IgD-negative memory B cell (primary cell): ENCODE data around the gene DNAH3. TPM values are rescaled to one million over a fixed set of nuclear protein-coding genes. Genes with fewer than 3 reads are reported as not detected.
A peak's percentile ranks its signal among the peaks of the same experiment; 100 is the strongest.

Experiments
- H3K27ac Mint-ChIP-seq, 3 donors: one replicate each; pipeline ENCODE4 v1.8.0; 2020 to 2022; ENCODE audit warnings: mild to moderate bottlenecking in 3 of 3, mixed read lengths in 3 of 3, moderate library complexity in 1 of 3
- H3K27me3 Mint-ChIP-seq: one replicate; pipeline ENCODE4 v1.8.0; 2021; ENCODE audit warnings: mixed read lengths
- H3K36me3 Mint-ChIP-seq: one replicate; pipeline ENCODE4 v1.8.0; 2020; ENCODE audit warnings: mild to moderate bottlenecking, mixed read lengths
- H3K4me1 Mint-ChIP-seq, 3 donors: one replicate each; pipeline ENCODE4 v1.8.0; 2020 to 2022; ENCODE audit warnings: mixed read lengths in 3 of 3, mild to moderate bottlenecking in 1 of 3
- H3K4me3 Mint-ChIP-seq, 4 donors: one replicate each; pipeline ENCODE4 v1.8.0; 2020 to 2022; ENCODE audit warnings: mild to moderate bottlenecking in 4 of 4, mixed read lengths in 4 of 4, moderate library complexity in 3 of 4
- H3K9me3 Mint-ChIP-seq, 3 donors: one replicate each; pipeline ENCODE4 v1.8.0; 2020 to 2021; ENCODE audit warnings: mixed read lengths in 3 of 3, mild to moderate bottlenecking in 1 of 3
- polyA plus RNA-seq: library from polyadenylated mRNA; unstranded; fragments of 300-500 nt; fragmentation: Illumina TruSeq; gene quantifications from one replicate; pipeline ENCODE4 v1.2.3, GENCODE V29; 2021

Gene DNAH3
- polyA plus RNA-seq, 1 donor from 2014 or later = not detected

DNA sequence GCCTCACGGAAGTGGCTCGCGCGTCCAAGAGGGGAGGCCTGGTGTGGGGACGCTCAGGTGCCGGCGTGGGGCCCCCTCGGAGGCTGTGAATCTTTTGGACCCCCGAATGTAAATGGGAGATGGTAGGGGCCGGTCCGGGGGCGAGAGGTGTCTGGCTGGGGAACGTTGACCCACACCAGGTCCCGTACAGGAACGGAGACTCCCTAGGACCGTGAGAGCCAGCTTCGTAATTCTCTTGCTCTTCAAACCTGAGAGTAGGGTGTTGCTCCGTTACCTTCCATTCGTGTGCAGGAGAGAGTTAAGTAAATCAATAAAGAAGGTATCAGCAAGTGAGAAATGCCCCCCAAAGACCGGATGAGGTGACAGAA is 249.6 kb downstream of the DNAH3 start:
- Mint-ChIP-seq H3K27ac (peak overlapping the region; percentile 96 to 98 (median 98)), H3K27me3 (no peaks in the 10 kb centered on the region), H3K4me1 (peaks cover 41 to 52% (median 44%) of the 10 kb centered on the region in 3 donors), H3K9me3 (no peaks in the 10 kb centered on the region), H3K4me3 (peak overlapping the region; percentile 92 to 99 (median 96)), H3K36me3 (no peaks in the 10 kb centered on the region)

DNA sequence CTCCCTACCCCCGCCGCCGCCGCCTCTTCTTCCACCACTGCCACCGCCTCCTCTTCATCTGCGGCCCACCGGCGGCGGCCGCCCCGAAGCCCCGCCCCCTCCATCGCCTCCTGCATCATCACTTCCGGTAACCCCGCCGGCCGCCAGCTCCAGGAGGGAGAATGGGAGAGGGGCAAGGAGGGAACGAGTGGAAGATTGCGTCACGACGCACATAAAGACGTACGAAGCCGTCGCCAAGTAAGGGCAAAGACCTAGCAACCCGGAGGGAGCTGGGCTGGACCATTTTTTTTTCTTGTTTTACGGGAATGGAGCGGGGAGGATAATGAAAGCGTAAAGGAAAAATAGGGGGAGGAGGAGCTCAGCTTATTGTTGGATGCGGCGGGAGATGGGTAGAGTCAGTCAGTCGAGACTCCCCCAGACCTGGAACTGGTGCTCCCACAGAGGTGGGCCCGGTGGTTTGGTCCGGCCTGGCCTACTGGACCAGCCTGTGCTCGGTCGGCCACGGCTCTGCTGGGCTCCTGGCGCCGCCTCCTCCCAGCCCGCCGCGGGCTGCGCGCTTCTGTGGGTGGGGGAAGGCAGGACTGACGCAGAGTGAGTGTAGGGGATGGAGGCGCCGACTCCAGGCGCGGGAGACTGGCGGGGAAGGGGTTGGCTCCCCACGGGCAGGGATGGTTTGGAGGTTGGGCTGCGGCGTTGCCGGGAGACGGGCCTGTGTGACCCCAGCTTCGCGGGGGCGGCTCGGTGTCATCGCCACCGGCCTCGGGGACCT is 250.2 kb downstream of the DNAH3 start, which contains the start of the genes DCUN1D3 and LYRM1:
Gene DCUN1D3, minus strand, starts transcription at position 60 of the 769 bp plus-strand sequence. CDS start 37,820 bp downstream, outside the sequence.
Gene LYRM1, plus strand, starts transcription at position 473 of the 769 bp plus-strand sequence. CDS start 14,785 bp downstream, outside the sequence.
- Mint-ChIP-seq H3K9me3 (no peaks in the 10 kb centered on the region), H3K4me3 (peak within 1 kb of the TSS; percentile 92 to 99 (median 96)), H3K27ac (peak within 1 kb of the TSS; percentile 96 to 98 (median 98)), H3K27me3 (no peaks in the 10 kb centered on the region), H3K4me1 (peaks cover 41 to 52% (median 44%) of the 10 kb centered on the region in 3 donors), H3K36me3 (no peaks in the 10 kb centered on the region)

DNA sequence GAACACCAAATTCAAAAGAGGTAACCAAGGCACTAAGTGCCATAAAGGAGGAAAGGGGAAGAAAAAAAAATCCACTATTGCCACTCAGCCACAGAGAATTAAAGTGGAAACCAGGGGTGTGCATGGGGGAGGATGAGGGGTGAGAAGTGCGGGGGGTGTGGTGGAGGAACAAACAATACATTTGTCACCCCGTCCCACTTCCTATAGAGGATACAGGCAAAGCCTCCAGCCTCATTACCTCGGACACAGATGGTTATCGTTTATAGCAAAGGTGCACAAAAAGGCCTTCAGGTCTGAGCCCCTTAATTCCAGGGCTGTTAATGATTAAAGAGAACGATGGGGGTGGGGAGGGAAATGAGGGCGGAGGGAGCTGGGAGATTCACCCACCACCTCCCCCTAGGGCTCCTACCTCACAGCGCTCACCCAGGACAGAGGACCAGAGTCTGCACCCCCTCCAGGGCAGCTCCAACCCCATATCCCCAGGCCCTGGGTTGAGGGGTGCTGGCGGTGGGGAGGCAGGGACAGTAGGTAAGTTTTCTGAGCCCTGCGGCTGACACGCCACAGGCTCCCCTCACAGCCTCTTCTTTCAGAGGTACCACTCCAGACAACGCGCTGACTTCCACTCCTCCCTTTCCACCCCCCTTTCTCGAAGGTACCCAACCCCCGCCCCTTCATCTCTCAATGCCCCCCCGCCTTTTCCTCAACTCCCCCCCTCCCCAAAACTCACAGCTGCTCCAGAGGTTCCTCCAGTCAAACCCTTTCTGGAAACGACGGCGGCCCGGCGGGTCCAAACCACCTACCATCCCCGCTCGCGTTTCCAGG is 251.0 kb downstream of the DNAH3 start:
- Mint-ChIP-seq H3K36me3 (no peaks in the 10 kb centered on the region), H3K27ac (peak overlapping the region; percentile 96 to 98 (median 98)), H3K4me1 (peaks cover 36 to 45% (median 41%) of the 10 kb centered on the region in 3 donors)

DNA sequence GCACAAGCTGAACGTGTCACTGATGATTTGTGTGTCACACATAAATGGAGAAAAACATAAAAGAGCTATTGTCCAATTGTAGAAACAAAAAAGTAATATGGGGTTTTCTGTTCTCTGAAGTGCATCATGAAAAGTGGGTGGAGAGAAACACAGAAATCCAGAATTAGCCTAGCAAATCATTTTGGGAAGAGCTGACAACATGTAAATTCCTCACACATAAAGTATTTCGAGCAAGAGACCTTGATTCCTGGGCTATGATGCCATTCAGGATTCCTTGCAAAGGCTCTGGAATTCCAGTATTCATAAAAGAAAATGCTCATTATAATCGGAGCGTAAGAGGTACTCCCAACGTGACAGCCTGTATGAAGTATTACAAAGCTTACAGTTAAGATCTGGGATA is 251.6 kb downstream of the DNAH3 start:
- H3K9me3 Mint-ChIP-seq = no peaks in the 10 kb centered on the region
- peaks cover 30 to 38% (median 36%) of the 10 kb centered on the region in 3 donors for H3K4me1 Mint-ChIP-seq
- H3K4me3 Mint-ChIP-seq = peak overlapping the region; percentile 92 to 99 (median 96)
- no peaks in the 10 kb centered on the region for H3K36me3 Mint-ChIP-seq
- H3K27me3 Mint-ChIP-seq = no peaks in the 10 kb centered on the region
- H3K27ac Mint-ChIP-seq = peak overlapping the region; percentile 10 to 96 (median 63)

More for the DNA sequence above, 251.0 kb downstream of the DNAH3 start:
- no peaks in the 10 kb centered on the region for H3K27me3 Mint-ChIP-seq
- peak overlapping the region; percentile 92 to 99 (median 96) for H3K4me3 Mint-ChIP-seq
- no peaks in the 10 kb centered on the region for H3K9me3 Mint-ChIP-seq

- Mint-ChIP-seq H3K27ac (peak overlapping the region in 2 of 3 donors; percentile 3 to 96), H3K27me3 (no peaks in the 10 kb centered on the region), H3K4me3 (peak overlapping the region in 2 of 4 donors; percentile 57 to 92), H3K9me3 (no peaks in the 10 kb centered on the region), H3K4me1 (peaks cover 24 to 29% (median 27%) of the 10 kb centered on the region in 3 donors), H3K36me3 (no peaks in the 10 kb centered on the region)
These were observed 252.7 kb downstream of the DNAH3 start for GRCh38 chr16:20897922-20898321.

DNA sequence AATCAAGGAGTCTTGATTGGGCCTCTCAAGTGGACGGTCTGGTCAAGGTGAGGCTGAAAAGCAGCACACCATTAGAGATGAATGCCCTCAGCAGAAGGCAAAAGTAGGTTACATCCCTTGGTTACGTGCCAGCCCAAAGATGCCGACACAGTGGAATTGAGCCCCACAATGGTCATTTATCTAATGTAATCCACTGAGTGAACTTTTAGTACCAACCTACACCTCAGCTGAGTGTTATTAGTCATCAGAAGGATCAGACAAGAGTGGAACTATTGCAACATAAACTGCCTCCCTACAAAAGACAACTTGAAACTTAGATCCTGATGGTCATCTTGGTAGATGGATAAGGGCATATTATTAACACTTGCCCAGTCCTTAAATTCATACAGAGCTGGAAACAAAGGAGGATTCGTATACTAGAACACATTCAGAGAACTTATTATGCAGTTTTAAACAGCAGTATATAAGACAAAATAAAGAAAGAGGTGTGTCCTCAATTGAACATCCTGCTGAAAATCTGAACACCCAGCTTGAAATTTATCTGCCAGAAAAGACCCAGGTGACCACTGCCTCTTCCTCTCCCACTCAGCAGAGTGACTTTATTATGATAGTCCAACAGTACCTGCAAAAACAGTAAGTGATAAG is 253.3 kb downstream of the DNAH3 start:
- H3K27me3 Mint-ChIP-seq = no peaks in the 10 kb centered on the region
- H3K4me3 Mint-ChIP-seq = peak overlapping the region in 1 of 4 donors; percentile 92
- H3K36me3 Mint-ChIP-seq = peaks cover 4% of the 10 kb centered on the region
- H3K9me3 Mint-ChIP-seq = no peaks in the 10 kb centered on the region
- H3K27ac Mint-ChIP-seq = peak overlapping the region in 2 of 3 donors; percentile 3 to 96
- peaks cover 19 to 29% (median 23%) of the 10 kb centered on the region in 3 donors for H3K4me1 Mint-ChIP-seq

DNA sequence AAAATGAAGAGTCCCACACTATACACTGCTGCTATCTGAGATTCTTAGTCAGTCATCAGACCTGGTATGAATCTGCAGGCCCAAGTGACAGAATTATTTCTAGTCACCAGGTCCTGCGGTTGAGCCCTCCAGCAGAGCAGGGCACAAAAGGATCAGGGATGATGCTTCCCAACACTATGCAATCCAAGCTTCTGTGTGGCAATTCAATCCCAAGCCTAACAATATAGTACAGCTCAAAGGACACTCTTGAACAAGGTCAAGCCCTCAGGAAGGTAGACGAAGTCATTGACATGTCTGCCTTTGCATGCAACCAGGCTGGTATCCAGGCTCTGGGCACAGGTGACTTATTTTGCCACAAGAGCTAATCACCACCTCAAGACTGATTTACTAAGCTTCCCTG is 256.3 kb downstream of the DNAH3 start:
- H3K9me3 Mint-ChIP-seq = no peaks in the 10 kb centered on the region
- no peaks in the 10 kb centered on the region for H3K27me3 Mint-ChIP-seq
- H3K27ac Mint-ChIP-seq = no peak overlapping the region
- peaks cover 6 to 12% (median 10%) of the 10 kb centered on the region in 3 donors for H3K4me1 Mint-ChIP-seq
- H3K36me3 Mint-ChIP-seq = peaks cover 9% of the 10 kb centered on the region
- no peak overlapping the region for H3K4me3 Mint-ChIP-seq

DNA sequence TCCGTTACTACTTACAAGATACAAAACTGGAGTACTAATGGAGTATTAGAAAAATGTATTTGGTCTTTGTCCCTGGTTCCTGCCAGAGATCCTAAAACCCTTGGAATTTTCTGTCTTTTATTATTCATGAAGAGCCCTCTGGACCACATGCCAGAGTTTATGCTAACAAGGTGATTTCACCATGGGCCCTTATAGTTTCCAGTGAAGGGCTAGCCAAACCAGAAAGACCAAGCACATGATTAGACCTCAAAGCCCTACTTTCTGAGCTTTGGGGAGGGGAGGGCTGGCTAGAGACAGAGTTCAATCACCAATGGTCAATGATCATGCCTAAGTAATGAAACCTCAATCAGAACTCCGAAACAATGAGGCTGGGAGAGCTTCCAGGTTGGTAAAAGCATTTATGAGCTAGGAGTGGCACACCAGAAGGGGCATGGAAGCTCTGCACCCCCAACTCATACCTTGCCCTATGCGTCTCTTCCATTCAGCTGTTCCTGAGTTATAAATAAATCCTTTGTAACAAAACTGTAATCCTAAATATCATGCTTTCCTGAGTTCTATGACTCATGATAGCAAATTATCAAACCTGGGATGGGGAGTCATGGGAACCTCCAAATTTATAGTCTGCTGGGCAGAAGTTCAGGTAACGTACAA is 260.9 kb downstream of the DNAH3 start:
- Mint-ChIP-seq H3K27me3 (no peaks in the 10 kb centered on the region), H3K4me1 (peaks cover 0 to 7% (median 0%) of the 10 kb centered on the region in 3 donors), H3K4me3 (no peak overlapping the region), H3K27ac (no peak overlapping the region), H3K36me3 (peaks cover 9% of the 10 kb centered on the region), H3K9me3 (no peaks in the 10 kb centered on the region)

- Mint-ChIP-seq H3K4me3 (no peak overlapping the region), H3K27ac (peak overlapping the region in 1 of 3 donors; percentile 32), H3K36me3 (peaks cover 6% of the 10 kb centered on the region), H3K4me1 (peaks cover 2 to 4% (median 2%) of the 10 kb centered on the region in 3 donors), H3K9me3 (no peaks in the 10 kb centered on the region), H3K27me3 (no peaks in the 10 kb centered on the region)
These were observed 263.4 kb downstream of the DNAH3 start for GRCh38 chr16:20887207-20887606.

DNA sequence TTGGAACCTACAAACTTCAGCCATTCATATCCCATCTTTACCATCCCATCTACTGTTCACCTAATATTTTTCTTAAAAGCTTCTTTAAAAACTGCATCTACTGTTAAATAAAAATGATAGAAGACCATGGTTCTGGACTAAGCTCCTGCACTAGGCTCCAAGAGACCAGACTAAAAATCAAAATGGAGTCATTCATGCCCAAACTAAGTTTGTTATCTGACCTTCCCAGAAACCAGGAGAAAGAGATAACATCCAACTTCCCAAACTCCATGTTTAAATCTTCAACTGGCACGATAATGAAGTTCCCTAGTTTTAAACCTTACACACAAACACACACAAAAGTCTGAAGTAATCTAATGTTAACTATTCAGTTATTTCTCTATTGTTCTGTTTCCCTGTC is 264.3 kb downstream of the DNAH3 start:
- no peak overlapping the region for H3K27ac Mint-ChIP-seq
- H3K9me3 Mint-ChIP-seq = no peaks in the 10 kb centered on the region
- H3K36me3 Mint-ChIP-seq = peaks cover 3% of the 10 kb centered on the region
- H3K4me1 Mint-ChIP-seq = peaks cover 2 to 4% (median 2%) of the 10 kb centered on the region in 3 donors
- H3K27me3 Mint-ChIP-seq = no peaks in the 10 kb centered on the region
- no peak overlapping the region for H3K4me3 Mint-ChIP-seq

- H3K27ac Mint-ChIP-seq = peak overlapping the region in 1 of 3 donors; percentile 36
- H3K4me1 Mint-ChIP-seq = peaks cover 9 to 10% (median 10%) of the 10 kb centered on the region in 3 donors
- H3K36me3 Mint-ChIP-seq = peaks cover 5% of the 10 kb centered on the region
- no peak overlapping the region for H3K4me3 Mint-ChIP-seq
- no peaks in the 10 kb centered on the region for H3K9me3 Mint-ChIP-seq
- H3K27me3 Mint-ChIP-seq = no peaks in the 10 kb centered on the region
These were observed 266.4 kb downstream of the DNAH3 start for GRCh38 chr16:20884240-20884556.

DNA sequence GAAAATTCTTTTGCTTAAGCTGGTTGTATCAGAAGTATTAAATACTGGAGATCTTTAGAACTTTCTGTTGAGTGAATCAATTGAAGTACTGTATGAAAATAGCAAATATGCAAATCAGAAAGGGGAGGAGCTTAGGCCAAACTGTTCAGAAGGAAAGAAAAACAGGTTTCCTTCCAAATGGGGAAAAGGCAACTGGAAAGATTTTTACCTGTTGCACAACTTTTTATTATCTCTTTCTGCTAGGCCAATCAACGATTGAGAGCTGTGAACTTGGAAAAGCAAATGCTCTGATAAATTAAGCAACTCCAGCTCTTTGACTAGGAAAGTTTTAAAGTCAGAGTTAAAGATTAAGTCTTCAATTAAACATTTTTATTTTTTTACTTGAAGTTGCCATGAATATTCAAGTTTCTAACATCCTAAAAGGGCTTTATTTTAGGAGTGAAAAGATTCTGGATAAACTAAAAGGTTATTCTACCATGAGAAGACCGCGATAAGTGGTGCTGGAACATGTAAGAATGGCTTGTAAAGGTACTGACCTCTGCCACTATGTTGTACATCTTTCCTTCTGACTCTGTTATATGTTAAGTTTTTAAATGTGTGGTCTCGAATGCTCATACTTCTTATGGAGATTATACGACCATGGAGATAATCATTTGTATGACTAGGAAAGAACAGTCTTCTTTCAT is 266.9 kb downstream of the DNAH3 start:
- no peaks in the 10 kb centered on the region for H3K27me3 Mint-ChIP-seq
- H3K4me3 Mint-ChIP-seq = no peak overlapping the region
- H3K4me1 Mint-ChIP-seq = peaks cover 10 to 11% (median 11%) of the 10 kb centered on the region in 3 donors
- no peak overlapping the region for H3K27ac Mint-ChIP-seq
- H3K9me3 Mint-ChIP-seq = no peaks in the 10 kb centered on the region
- H3K36me3 Mint-ChIP-seq = peaks cover 5% of the 10 kb centered on the region
